HG02610 (cell line): ENCODE data around the gene ZBTB8A.
A peak's percentile ranks its signal among the peaks of the same experiment; 100 is the strongest.

Source experiments
- ATAC-seq: cut with Tn5 transposase; IDR thresholded peaks from one replicate; pipeline ENCODE4 v1.9.1; 2021; ENCODE audit warnings: mild to moderate bottlenecking, moderate library complexity; ENCODE audit not compliant: unreplicated experiment

ZBTB8A gene

DNA sequence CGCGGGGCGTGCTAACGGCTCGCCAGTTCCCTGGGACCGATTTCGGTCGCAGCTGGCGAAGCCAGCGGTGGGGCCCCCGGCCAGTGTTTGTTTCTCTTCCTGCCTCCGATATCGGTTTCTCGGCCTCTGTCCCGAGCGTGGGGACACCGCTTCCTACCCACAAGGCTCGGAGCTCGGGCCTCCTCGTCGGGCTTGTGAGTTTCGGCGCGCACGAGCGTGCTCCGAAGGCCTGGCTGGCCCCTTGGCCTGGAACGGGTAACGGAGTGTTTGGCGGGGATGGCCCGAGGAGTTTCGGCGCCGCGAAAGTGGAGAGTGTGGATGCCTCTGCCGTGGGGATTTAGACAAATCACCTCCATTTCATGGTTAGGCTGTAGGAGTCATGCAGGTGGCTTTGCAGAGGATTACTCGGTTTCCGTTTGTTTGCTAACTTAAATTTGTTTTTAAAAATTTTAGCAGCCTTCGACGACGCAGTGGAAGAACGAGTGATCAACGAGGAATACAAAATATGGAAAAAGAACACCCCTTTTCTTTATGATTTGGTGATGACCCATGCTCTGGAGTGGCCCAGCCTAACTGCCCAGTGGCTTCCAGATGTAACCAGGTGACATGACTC, 112.3 kb downstream of the ZBTB8A start:
- ATAC-seq, result peak; percentile 13

DNA sequence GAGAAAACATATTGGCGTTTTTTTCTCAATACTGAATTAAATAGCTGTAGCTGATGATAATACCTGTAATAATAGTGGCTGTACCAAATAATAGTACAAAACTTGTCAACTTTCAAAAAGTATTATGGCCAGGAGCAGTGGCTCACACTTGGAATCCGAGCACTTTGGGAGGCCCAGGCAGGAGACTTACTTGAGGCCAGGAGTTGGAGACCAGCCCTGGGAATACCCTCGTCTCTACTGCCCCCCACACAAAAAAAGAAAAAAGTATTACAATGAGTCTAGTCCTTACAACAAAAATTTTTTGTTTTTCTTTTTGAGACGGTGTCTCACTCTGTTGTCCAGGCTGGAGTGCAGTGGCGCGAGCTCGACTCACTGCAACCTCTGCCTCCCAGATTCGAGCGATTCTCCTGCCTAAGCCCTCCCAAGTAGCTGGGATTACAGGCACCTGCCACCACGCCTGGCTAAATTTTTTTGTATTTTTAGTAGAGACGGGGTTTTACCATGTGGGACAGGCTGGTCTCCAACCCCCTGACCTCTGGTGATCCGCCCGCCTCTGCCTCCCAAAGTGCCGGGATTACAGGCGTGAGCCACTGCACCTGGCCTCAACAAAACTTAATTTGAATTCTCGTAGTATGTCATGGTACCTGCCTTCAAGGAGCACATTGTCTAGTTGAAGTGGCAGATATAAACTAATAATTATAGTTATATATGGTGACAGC, 113.2 kb downstream of the ZBTB8A start:
- no peak for ATAC-seq
